ENCODE data around the gene AKAP12.
"Not testable (repeated sequence)": the region's sequence is repeated elsewhere in the genome, so short reads cannot be mapped to it uniquely, and the experiment has no call there.

AKAP12 gene

DNA sequence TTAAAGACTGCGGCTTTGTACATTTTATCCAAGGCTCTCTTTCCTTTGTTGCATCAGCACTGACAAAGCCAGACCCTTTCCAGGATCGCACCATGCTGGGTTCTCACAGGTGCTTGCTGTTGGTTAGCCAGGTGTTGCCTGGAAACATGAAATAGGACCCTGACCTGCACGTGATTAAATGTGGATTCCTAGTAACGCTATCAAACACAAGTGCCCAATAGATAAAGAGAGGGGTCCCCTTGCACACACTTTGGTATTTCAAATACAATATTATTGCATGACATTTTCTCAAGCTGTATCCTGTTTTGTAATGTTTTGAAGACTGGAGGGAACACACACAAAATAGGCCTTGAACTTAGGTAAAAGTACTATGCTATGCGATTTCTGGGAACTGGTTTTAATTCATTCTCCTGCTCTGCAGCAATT lies 73.3 kb downstream of the AKAP12 start:
- no peak for DNase-seq (ENCODE audit: low read depth)

DNA sequence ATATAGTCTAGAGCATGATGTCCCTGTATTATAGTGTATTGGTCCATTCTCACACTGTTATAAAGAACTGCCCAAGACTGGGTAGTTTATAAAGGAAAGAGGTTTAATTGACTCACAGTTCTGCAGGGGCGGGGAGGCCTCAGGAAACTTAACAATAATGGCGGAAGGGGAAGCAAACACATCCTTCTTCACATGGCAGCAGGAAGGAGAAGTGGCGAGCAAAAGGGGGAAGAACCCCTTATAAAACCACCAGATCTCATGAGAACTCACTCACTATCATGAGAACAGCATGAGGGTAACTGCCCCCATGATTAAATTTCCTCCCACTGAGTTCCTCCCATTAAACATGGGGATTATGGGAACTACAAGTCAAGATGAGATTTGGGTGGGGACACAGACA lies 75.9 kb downstream of the AKAP12 start:
- not testable (repeated sequence) for DNase-seq (ENCODE audit: low read depth)

DNA sequence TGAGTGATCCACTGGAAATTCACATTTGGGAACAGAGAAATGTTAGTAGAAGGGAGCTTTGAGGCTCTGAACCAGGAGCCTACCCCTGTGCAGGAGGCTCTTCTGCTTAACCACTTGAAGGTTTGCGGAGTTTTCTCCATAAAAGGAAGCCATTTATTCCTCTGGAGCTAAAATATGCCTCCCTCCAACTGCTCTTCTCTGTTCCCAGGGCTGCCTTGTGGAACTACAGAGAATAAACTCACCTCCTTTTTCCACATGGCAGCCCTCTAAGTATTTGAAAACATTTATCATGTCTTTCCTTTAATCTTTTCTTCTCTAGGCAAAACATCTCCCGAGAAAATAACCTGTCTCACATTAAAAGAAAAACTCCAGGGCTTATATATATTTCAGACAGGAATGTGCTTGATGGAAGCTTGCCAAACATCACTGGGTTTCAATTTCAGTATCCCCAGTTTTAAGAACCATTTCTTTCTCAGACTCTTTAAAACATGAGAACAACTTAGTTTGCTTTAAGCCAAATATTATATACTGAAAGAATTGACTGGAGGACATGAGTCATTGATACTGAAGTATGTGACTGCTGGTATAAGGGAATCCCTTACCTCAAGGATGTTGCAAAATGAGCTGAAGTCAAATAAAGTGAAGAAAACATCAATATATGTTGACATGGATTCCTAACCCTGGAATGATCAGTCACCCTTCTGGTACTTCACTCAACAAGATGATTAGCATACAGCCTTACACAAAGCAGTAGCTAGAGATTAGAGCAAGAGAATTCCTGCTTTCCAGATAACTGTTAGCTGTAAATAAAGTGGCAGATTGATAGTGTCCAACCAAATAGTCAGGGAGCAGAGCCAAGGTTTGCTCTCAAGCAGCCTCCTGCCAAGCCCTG lies 77.6 kb downstream of the AKAP12 start:
- peak; percentile 52 for DNase-seq (ENCODE audit: low read depth)

DNA sequence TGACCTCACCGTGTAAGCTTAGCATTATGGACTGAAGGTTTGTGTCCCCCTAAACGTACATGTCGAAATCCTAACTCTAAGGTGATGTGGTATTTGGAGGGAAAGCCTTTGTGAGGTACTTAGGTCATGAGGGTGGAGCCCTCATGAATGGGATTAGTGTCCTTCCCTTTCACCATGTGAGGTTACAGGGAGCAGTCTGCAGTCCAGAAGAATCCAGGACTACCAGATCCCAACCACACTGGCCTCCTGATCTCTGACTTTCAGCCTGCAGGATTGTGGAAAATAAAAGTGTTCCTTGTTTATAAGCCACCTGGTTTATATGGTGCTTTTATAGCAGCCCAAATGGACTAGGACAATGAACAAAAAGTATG lies 78.2 kb downstream of the AKAP12 start:
- DNase-seq (ENCODE audit: low read depth): no peak

DNA sequence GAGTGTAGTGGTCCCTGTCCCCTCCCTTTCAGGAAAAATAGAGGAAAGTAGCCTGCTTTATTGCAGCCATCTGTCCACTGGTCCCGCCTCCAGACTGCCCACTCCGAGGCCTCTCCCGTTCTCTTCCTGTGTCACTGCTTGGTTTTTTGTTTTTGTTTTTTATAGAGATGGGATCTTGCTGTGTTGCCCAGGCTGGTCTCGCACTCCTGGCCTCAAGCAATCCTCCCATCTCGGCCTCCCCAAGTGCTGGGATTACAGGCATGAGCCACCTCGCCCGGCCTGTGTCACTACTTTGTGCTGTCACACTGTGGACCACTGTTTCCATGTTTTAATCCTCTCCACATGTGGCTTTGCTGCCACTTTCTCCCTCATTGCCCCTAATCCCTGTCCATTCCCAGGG lies 80.4 kb downstream of the AKAP12 start:
- DNase-seq (ENCODE audit: low read depth): no peak

DNA sequence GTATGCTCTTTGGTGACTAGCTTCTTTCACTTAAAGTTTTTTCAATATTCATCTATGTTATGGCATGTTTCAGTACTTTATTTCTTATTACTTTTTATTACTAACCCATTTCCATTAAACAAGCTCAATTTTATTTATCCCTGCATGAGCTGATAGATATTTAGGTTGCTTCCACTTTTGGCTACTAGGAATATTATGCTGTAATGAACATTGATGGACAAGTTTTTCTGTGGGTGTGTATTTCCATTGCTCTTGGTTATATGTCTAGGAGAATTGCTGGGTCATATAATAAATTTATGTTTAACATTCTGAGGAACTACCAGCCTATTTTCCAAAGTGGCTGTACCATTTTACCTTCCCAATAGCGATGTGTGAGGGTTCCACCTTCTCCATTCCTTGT lies 81.7 kb downstream of the AKAP12 start:
- no peak for DNase-seq (ENCODE audit: low read depth)

DNA sequence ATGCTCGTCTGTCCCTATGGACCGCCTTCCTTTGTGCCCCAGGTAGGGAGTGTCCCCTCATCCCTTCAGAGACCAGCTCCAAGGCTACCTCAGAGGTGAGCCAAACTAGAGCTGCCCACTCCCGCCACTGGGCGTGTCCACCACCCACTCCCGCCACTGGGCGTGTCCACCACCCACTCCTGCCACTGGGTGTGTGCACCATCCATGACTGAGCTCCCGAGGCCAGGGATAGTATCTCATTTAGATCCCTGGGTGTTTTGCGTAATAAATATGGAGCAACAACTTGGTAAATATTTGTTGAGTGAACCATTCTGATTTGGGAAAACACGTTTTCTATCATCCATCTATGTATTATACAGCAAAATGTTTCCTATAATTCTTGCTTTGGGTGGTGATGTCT lies 82.8 kb downstream of the AKAP12 start:
- DNase-seq (ENCODE audit: low read depth): no peak

DNA sequence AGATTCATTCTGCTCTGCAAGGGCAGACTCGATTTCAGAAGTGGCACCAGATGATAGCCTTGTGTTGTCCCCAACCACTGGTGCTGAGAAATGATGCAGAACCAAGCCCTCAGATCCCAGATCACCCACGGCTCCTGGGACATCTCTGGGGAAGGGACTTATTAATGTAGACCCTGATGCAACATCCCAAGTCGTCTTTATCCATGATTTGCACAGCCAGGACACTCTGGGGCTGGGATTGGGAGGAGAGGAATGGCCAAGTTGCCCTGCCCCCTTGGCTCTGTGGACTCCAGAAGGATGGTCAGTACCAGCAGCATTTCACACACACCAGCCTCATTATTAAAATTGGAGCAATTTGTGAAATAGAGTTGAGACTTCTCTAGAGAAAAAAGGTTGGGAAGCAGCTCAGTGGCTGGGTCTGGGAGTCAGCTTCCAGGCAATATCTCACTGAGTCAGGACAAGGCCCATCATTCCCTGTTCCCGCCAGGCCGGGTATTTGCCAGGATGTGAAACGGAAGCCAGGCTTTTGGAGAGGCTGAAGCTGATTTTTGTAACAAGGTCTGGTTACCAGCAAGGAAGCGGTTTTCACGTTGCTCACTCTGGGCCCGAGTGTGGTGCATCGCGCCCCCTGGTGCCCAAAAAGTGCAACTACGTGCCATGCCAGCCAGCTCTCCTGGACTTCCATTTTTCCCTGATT lies 84.2 kb downstream of the AKAP12 start:
- peak; percentile 81 for DNase-seq (ENCODE audit: low read depth)

DNA sequence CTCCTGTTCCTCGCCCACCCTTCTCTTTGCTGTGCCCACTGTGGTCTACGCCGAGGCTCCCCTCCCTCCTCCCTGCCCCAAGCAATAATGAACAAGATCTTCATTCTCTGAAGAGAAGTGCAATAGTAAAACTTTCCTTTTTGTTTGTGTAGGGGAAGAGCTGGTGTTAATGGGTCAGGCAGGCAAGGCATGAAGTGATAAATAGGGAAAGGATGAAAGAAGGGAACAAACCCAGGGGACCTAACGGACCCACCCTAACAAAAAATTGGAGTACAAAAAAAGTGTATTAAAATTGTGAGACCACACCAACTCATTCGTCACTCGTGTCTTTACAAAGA lies 84.7 kb downstream of the AKAP12 start:
- DNase-seq (ENCODE audit: low read depth): no peak

DNA sequence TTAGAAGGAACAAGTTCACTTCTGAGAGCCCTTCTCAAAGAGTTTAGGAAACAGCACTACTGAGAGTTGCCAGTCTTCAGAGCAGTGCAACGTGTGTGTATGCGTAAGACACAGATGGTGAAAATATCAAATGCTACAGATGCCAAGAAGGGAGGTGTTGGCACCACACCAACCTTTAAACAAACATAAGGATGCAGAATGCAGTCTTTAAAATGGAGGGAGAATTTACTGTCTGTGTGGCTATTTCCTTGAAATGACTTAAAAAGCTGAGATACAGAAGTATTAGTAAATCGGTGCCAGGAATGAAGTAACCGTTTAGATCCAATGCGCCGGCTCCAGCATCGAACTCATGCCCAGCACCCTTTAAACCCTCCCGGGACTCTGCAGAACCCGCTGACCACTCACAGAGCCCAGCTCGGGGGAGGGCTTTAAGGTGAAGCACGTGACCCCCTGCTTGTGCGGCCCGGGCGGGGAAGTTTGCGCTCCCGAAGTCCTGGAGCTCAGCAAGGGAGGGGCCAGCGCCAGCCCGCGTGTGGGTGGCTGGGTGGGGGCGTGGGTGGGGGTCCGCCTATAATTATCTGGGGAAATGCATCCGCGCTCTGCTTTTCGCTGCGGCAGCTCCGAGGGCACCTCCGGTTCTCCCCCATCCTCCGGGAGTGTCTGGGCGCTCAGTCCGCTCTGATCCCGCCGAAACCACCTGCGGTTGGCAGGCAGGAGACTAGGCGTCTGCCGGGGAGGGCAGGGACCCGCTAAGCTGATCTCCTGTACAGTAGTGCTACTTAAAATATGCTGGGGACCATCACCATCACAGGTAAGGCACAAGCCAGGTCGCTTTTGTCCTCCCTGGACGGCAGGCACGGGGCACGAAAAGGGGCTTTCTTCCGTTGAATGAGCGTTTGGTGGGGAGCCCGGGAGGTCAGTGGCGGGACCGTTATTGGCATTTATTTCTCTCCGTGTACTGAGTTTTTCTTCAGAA lies 85.6 kb downstream of the AKAP12 start:
- DNase-seq (ENCODE audit: low read depth): peak; percentile 69

DNA sequence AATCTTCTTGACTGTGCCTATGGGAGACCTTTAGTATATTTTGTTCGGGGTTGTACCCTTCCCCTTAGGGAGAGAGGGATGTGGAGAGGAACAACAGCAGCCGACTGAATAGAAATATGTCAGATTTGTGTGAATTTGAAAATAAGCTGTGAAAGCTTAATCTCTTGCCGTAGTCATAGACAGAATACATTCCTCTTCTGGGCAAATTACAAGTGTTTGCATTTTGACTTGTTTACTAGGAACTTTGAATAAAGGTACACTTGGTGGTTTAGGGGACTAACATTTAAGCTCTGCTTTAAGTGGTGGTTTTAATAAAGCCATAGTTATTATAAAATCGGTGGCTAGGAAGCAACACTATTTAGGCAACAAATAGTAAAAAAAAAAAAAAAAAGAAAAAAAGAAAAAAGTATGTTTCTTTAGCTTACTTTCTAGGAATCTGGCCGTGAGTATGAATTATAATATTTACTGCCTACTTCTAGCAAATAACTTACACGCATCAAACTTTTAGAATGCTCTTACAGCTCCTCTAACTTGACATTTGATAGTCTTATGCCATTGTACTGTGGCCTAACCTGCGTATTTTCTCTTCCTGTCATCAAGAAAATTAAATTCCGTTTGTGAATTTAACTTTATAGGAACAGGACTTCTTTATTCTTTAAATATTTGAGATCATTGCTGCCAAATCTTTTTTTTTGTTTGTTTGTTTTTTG lies 86.5 kb downstream of the AKAP12 start:
- no peak for DNase-seq (ENCODE audit: low read depth)

DNA sequence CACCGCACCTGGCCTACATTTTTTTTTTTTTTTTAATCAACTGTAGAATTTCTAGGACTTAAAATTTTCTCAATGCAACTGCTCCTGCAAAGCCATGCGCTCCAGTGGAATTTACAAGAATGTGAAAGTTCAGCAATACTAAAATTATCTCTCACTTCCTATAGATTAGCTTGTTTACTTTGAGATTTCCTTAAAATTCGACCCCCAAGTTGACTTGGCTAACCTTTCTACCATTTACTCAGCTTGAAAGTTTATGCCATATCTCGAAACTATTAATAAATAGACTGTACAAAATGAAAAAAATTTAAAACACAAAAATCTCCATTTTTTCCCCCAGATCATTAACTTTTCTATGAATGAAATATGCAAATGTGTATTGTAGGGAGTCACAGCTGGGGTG lies 87.3 kb downstream of the AKAP12 start:
- DNase-seq (ENCODE audit: low read depth): no peak

DNA sequence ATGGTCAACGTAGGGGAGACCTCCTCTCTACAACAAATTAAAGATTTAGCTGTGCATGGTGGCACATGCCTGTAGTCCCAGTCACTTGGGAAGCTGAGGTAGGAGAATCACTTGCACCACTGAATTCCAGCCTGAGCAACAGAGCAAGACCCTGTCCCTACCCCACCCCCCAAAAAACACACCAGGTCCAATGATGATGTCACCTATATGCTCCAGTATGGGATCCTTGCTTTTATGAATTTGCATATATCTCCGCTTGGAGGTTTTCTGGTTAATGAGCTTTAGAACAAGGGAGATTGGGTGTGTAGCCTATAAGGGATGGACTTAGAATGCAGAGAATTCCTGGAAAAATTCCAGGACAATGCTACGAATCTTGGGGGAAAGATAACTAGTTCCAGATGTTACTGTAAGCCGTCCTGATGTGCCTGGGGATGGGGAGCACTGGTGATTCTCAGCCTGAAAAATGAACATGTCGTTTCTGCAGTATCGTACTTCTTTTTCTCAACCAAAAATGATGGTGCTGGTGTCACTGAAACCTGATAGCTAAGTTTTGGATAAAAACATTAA lies 90.4 kb downstream of the AKAP12 start:
- peak; percentile 90 for DNase-seq (ENCODE audit: low read depth)

DNA sequence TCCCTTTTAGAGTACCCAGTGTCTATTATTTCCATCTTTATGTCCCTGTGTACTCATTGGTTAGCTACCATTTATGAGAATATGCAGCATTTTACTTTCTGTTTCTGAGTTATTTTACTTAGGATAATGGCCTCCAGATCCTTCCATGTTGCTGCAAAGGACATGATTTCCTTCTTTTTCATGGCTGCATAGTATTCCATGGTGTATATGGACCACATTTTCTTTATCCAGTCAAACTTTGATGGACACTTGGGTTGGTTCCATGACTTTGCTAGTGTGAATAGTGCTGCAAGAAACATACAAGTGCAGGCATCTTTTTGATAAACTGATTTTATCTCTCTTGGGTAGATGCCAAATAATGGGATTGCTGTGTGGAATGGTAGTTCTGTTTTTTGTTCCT lies 96.2 kb downstream of the AKAP12 start:
- DNase-seq (ENCODE audit: low read depth): no peak

DNA sequence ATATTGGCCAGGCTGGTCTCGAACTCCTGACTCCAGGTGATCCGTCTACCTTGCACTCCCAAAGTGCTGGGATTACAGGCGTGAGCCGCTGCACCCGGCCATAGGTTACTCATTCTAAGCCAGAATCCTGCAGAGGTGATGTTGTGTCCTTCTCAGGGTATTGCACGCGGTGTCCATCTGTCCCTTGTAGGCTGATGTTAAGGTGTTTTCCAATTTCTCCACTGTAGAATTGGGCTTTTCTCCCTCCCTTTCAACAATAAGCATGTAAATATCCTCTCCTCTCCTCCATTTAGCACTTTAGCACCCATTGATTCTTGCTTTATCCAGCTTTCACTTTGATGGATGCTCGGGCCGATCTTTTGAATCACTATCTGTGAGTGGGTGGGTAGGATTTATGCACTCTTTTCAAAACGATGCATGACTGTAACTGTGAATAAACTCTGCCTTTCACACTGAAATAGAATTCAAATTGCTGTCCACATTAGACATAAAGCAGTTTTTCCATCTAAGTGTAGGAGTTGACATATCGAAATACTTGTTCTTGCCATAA lies 99.0 kb downstream of the AKAP12 start:
- no peak for DNase-seq (ENCODE audit: low read depth)

DNA sequence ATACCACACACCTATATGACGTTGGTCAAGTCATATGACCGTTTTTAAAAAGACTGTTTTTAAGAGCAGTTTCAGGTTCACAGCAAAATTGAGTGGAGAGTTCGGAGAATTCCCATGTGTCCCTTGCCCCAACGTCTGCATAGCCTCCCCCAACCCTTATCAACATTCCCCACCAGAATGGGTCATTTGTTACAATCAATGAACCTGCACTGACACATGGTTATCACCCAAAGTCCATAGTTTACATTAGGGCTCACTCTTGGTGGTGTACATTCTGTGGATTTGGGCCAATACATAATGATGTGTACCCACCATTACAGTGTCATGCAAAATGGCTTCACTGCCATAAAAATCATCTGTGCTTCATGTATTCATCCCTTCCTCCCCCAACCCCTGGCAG lies 99.6 kb downstream of the AKAP12 start:
- DNase-seq (ENCODE audit: low read depth): no peak

DNA sequence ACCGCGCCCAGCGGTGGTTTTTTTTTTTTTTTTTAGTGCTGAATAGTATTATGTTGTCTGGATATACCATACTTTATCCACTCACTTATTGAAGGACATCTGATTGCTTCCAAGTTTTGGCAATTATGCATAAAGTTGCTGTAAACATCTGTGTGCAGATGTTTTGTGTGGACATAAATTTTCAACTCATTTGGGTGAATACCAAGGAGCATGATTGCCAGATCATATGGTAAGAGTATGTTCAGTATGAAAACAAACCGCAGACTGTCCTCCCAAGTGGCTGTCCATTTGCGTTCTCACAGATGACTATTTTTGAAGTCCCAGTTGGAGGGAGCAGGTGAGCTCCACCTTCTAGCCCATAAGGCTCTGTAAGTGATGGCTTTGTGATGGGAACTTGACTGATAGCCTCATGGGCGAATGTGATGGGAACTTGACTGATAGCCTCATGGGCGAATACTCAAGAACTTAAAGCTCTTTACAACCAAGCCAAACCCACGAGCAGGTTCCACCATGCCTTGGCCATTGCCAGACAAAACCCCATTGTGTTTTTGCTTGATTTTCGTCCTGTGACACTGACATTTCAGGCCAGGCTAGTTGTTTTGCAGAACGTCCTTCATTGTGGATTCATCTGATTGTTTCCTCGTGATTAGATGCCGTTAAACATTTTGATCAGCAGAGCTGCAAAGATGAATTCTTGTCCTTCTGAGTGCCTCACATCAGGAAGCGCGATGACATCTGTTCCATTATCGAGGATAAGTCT lies 100.6 kb downstream of the AKAP12 start:
- no peak for DNase-seq (ENCODE audit: low read depth)

DNA sequence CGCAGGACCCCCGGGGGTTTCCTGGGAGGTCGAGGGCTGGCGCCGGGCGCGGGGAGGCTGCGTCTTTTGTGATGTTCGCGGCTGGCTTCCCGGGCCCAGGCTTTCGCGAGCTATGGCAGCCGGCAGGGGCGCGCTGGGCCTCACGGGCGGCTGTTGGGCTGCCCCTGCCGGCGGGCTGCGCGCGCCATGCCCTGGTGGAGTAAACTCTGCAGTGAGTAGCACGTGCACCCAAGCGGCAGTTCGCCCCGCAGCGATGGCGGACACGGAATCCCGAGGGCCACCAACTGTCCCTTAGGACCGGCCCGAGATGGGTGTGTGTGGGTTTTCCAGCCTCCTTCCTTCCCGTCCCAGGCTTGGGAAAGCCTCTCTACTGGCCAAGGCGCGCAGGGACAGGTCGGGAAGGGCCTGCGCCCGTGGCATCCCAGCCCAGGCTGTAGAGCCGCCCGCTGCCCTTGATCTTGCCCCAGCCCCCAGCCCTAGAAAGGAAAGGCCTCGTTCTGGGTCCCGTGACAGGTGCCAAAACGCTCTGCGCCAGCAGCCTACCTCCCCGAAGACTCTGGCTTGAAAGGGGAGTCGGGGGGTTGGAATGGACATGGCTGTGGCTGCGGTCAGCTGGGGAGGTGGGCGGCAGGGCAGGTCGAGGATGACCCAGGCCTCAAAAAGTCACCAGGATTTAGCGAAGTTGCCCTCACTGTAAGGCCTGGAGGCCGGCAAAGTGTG lies 101.9 kb downstream of the AKAP12 start:
- DNase-seq (ENCODE audit: low read depth): no peak

DNA sequence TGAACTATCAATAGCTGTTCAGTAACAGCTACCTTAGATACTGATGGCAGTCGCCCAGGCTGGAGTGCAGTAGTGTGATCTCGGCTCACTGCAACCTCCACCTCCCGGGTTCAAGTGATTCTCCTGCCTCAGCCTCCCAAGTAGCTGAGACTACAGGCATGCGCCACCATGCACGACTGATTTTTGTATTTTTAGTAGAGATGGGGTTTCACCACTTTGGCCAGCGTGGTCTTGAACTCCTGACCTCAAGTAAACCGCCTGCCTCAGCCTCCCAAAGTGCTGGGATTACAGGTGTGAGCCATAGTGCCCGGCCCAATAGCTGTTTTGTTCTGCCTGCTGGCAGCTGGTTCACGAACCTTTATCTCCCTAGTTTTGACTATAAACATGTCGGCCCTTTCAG lies 103.0 kb downstream of the AKAP12 start:
- DNase-seq (ENCODE audit: low read depth): not testable (repeated sequence)

Measured in fibroblast of the conjunctiva (primary cell).